ENCODE results near the gene LSMEM2. TPM values are rescaled to one million over a fixed set of nuclear protein-coding genes. Genes with fewer than 3 reads are reported as not detected.

The LSMEM2 gene
- total RNA-seq, 2 donors from 2014 or later: 1.4 to 6.6 TPM

Other genes with a start within 250 kb of the LSMEM2 start
- gene RBM5, start 190.2 kb upstream of the LSMEM2 start, total RNA-seq: 10 to 100 TPM; 66.6 to 69.7 TPM
- gene SEMA3F, start 123.8 kb upstream of the LSMEM2 start, total RNA-seq: 10 to 100 TPM; 12.5 to 24.0 TPM
- not detected for gene GNAT1, start 87.5 kb upstream of the LSMEM2 start, total RNA-seq
- 1 to 10 TPM; 5.2 to 7.7 TPM for gene SLC38A3, start 73.8 kb upstream of the LSMEM2 start, total RNA-seq
- gene GNAI2, start 42.9 kb upstream of the LSMEM2 start, total RNA-seq: 100 to 1,000 TPM; 179 to 181 TPM
- gene SEMA3B, start 9.9 kb upstream of the LSMEM2 start, total RNA-seq: 10 to 100 TPM; 14.3 to 32.6 TPM
- 10 to 100 TPM; 53.1 to 68.8 TPM for gene IFRD2, start 13.3 kb downstream of the LSMEM2 start, total RNA-seq
- 1 to 10 TPM; 1.7 to 1.8 TPM for gene HYAL3, start 20.3 kb downstream of the LSMEM2 start, total RNA-seq
- 1 to 10 TPM; 5.8 to 7.2 TPM for gene NAA80, start 20.3 kb downstream of the LSMEM2 start, total RNA-seq
- gene HYAL1, start 24.5 kb downstream of the LSMEM2 start, total RNA-seq: 10 to 100 TPM; 24.6 to 26.6 TPM
- 100 to 1,000 TPM in 1 of 2 donors, 10 to 100 TPM in 1; 53.4 to 103 TPM for gene HYAL2, start 43.7 kb downstream of the LSMEM2 start, total RNA-seq
- gene TUSC2, start 49.1 kb downstream of the LSMEM2 start, total RNA-seq: 10 to 100 TPM; 26.2 to 27.5 TPM
- gene RASSF1, start 61.7 kb downstream of the LSMEM2 start, total RNA-seq: 10 to 100 TPM; 20.7 to 25.6 TPM
- under 1 TPM in 1 of 2 donors, not detected in 1; 0.29 TPM for gene ZMYND10, start 66.6 kb downstream of the LSMEM2 start, total RNA-seq
- 10 to 100 TPM; 12.6 to 19.9 TPM for gene NPRL2, start 71.7 kb downstream of the LSMEM2 start, total RNA-seq
- gene CYB561D2, start 71.8 kb downstream of the LSMEM2 start, total RNA-seq: 1 to 10 TPM; 7.6 to 9.2 TPM
- gene TMEM115, start 80.4 kb downstream of the LSMEM2 start, total RNA-seq: 10 to 100 TPM; 28.7 to 33.4 TPM
- gene CACNA2D2, start 224.5 kb downstream of the LSMEM2 start, total RNA-seq: 1 to 10 TPM; 4.6 to 7.8 TPM